ENCODE data around the gene SUFU.
"Not testable (repeated sequence)": the region's sequence is repeated elsewhere in the genome, so short reads cannot be mapped to it uniquely, and the experiment has no call there.

The SUFU gene

DNA sequence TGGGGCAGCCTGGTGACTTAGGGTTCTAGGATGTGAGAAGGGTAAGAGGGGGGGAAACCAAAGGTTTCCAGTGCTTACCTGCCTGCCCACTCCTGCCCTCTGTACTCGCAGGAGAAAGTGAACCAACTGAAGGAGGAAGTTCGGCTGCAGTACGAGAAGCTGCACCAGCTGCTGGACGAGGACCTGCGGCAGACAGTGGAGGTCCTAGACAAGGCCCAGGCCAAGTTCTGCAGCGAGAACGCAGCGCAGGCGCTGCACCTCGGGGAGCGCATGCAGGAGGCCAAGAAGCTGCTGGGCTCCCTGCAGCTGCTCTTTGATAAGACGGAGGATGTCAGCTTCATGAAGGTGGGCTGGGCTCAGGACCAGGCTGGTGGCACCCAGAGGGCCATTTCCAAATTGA is 151.2 kb downstream of the SUFU start:
- DNase-seq, result no peak

GRCh38 chr10:102656026-102656425 is 152.3 kb downstream of the SUFU start:
- no peak for DNase-seq

DNA sequence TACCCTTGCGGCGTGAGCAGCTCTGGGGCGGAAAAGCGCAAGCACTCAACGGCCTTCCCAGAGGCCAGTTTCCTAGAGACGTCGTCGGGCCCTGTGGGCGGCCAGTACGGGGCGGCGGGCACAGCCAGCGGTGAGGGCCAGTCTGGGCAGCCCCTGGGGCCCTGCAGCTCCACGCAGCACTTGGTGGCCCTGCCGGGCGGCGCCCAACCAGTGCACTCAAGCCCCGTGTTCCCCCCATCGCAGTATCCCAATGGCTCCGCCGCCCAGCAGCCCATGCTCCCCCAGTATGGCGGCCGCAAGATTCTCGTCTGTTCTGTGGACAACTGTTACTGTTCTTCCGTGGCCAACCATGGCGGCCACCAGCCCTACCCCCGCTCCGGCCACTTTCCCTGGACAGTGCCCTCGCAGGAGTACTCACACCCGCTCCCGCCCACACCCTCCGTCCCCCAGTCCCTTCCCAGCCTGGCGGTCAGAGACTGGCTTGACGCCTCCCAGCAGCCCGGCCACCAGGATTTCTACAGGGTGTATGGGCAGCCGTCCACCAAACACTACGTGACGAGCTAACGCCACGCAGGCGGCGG is 153.1 kb downstream of the SUFU start:
- no peak for DNase-seq

GRCh38 chr10:102657451-102657850 is 153.7 kb downstream of the SUFU start:
- DNase-seq, result no peak

GRCh38 chr10:102657984-102658724 is 154.4 kb downstream of the SUFU start:
- no peak for DNase-seq

DNA sequence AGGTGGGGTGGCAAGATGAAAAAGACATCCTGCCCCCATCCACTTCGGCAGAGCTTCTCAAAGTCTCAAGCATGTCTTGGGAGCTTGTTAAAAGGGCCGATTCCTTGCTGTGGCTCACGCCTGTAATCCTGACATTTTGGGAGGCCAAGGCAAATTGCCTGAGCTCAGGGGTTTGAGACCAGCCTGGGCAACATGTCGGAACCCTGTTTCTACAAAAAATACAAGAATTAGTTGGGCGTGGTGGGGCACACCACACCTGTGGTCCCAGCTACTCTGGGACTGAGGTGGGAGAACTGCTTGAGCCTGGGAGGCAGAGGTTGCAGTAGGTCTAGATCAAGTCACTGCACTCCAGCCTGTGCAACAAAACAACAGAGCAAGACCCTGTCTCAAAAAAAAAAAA is 155.0 kb downstream of the SUFU start:
- DNase-seq, result no peak

DNA sequence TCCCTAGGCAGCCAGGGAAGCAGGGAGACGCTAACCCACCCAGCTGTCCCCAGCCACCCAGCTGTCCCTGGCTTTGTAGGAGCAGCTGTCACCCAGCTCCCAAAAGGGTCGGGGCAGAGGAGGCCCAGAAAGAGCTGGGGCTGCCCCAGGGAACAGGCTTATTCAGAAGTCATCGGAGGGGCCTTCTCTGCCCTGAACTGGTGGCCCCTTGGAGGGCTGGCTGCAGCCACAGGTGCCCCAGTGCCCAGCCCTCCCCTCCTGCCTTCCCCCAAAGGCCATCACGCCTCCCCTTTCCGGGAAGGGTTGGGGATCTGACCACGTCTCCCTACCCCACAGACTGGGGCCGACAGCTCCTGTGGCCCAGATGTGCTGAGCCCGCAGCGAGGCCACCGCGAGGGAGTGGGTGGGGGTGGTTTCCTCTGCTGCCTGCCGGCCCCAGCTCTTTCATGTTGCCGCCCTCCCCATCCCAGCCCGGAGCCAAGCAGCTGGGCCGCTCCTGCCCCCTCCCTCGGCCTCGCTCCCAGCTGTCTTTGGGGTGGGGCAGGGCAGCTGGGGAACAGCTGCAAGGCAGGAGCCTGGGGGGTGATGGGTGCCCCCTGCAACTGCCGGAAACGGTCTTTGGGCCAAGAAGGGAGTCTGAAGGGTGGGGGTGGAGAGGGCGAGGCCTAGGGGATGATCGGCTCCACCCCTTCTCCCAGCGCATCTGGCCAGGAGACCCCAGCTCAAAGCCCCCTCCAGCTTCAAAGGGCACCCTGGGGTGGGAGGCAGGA is 157.3 kb downstream of the SUFU start:
- no peak for DNase-seq

- no peak for DNase-seq
Measured at GRCh38 chr10:102661658-102662028, 157.9 kb downstream of the SUFU start.

- no peak for DNase-seq
Measured at GRCh38 chr10:102665904-102666509, 162.2 kb downstream of the SUFU start.

GRCh38 chr10:102667411-102667810 is 163.6 kb downstream of the SUFU start:
- not testable (repeated sequence) for DNase-seq

DNA sequence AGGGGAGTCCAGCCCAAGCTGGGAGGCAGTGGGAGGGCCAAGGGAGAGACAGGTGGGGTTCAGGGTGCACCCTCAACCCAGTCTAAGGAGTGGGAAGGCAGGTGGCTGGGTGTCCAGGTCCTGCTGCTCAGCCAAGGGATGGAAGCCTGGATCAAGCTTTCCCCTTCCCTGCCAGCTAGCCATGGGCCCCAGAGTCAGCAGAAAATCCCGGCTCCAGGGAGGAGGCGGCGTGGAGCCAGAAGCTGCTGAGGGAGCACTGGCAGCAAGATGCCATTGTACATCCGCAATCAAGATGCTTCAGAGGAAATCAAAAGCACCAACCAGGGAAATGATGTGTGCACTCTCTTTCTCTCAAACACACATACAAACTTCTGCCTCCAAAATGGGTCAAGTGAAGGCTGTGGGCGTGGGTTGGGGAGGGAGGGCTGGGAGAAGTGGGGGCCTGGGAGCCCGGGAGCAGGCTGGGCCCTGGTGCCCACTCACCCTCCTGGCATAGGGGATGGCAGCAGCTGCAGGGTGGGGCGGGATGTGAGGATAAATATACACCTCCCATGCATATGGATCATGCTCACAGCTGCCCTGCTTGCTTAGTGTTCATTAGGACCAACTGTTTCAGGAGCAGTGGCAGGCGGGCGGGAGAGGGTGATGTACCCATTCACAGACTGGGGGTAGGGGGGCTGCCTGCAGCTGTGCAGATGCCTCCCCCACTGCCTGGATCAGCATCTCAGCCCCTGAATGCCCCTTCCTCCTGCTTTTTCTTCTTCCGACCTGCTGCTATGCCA is 164.7 kb downstream of the SUFU start:
- DNase-seq, result no peak

GRCh38 chr10:102669206-102670064 is 165.7 kb downstream of the SUFU start:
- no peak for DNase-seq

GRCh38 chr10:102670065-102670670 is 166.4 kb downstream of the SUFU start:
- no peak for DNase-seq

DNA sequence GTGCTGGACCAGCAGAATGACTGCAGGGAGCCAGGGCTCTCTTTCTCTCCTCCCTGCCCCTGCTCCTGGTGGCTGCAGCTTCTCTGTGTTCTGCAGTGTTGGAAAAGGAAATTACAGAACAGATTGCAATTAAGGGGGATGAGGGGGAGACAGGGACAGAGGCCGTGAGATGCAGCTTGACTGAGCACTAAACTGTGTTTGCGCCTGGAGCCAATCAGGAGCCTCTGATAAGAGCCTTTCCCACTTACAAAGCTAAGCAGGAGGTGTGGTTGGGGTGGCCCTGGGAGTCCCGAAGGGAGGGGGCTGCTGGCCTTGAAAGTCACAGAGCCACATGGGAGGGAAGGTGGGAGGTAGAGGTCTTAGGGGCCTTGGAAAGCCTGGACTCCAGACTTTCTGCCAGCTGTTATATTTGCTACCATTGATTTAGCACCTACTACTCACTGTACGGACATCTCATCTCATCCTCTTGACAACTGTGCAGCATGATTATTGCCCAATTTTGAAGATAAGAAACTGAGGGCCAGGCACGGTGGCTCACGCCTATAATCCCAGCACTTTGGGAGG is 167.2 kb downstream of the SUFU start:
- no peak for DNase-seq

DNA sequence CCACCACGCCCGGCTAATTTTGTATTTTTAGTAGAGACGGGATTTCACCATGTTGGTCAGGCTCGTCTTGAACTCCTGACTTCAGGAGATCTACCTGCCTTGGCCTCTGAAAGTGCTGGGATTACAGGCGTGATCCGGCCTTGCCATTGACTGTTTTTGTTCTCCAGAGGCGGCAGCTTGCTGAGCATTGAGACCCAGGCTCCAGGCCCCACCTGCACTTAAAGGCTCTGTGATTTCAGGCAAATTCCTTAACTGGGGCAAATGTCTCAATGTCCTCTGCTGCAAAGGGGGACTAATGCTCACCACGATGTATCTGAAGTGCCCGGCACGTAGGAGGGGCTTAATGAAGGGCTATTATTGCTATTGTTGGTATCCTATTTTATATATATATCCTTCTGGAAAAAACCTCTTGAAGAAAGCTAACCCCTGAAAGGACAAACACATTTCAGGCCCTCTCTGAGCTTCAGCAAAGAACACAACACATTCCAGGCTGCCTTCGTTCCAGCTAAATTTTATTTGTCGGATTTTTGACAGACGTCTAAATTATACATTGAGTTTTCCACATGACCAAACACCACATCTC is 169.6 kb downstream of the SUFU start:
- no peak for DNase-seq

DNA sequence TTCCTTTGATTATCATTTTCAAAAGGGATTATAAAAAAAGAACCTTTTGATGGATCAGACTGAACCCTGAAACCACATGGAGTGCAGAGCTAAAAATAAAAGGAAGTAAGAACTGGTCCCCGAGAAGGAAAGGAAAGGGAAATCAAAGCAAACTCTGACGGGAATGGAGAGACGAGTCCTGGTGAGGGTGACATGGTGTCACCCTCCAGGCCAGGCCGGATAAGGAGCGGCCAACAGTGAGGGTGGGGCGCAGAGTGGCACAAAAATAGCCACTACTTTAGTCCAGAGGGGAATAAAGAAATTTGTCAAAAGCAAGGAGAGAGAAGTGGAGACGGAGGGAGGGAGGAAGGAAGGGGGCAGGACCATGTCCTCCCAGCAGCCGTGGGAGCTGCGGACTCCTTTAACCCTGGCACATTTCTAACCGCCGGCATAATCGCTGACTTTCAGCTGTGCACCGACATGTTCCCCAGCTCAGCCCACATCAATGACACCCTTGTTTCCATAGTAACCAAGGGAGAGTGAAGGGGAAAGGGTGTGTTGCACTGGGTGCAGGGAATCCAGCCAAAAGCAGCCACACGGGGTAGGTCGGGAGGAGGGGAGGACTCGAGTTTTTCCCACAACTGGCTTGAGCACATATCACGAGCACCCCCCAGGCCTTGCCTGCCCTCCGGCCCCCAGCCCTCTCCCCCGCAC is 170.2 kb downstream of the SUFU start:
- no peak for DNase-seq

DNA sequence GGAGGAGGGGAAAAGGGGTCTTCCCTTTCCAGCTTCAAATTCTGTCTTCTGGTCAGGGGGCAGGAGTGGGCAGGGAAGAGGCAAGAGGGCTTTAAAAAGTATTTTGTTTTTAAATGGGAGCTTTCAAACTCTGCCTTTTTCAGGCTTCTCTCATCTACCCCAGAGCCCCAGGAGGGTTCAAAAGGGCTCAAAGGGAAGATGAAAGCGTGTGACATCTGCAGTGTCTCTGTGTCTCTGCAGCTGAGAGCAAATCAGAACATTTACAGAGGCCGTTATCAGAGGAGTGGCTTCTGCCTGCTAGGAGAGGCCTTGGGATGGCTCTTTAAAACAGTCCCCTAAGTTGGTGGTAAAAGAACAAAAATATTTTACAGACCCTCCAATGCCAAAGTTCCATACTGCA is 170.8 kb downstream of the SUFU start:
- DNase-seq, result no peak

DNA sequence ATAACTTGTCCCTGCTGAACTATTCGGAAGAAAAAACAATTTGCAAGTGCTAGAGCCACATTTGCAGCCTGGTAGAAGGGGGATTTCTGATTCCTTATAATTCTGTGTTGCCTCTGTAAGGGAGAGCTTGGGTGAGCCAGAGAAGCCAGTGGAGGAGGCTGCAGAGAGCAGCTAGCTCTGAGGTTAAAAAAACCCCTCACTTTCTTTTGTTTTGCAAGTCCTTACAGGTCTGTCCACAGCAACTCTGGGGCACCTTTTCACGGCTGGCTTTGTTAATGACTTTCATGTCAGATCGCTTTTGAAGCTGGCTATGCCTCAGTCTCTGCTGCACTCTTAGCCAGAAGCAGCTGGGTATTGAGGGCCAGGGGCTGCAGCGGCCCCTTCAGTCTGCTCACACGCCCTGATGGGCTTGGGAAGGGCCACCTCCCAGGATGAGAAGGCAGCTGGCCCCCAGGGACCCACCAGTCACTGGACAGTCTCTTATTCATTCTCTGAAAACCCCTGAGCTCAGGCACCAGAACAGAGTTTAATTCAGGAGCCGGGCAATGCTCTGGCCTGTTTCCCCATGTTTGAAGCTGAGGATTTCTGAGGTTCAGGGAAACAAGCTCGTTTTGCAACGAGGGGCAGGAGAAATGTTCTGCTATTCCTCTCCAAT is 171.4 kb downstream of the SUFU start:
- DNase-seq, result no peak
